BJ (cell line): ENCODE measurements around the gene UBE2L6. TPM values are rescaled to one million over a fixed set of nuclear protein-coding genes. Genes with fewer than 3 reads are reported as not detected.

Source experiments
- CTCF ChIA-PET: fragments of 350-600 bp; formaldehyde crosslinking; extraction: SDS; loops from one replicate; lab custom pipeline; 2021; ENCODE audit warnings: antibody characterized with exemption, inconsistent platforms; lab: Yijun Ruan, JAX
- POLR2A ChIA-PET: fragments of 300-600 bp; sonication (Branson Sonifier 250); formaldehyde crosslinking; extraction: SDS; loops from one replicate; lab custom pipeline; 2021; ENCODE audit warnings: antibody characterized with exemption; lab: Charles Lee
- DNase-seq: peaks from one replicate; pipeline ENCODE4 v3.0.0-alpha.2; 2011; ENCODE audit warnings: low read depth
- H3K27me3 ChIP-seq: 2 replicates; pipeline ENCODE4 v1.6.0; 2011; ENCODE audit warnings: low read length; ENCODE audit not compliant: control insufficient read depth, insufficient read depth
- H3K36me3 ChIP-seq: 2 replicates; pipeline ENCODE4 v1.5.1; 2011; ENCODE audit warnings: low read length; ENCODE audit not compliant: control insufficient read depth, insufficient read depth
- H3K4me3 ChIP-seq: 2 replicates; pipeline ENCODE4 v1.5.1; 2011; ENCODE audit warnings: low read depth, mild to moderate bottlenecking, control low read depth, low read length
- polyA plus RNA-seq: library from polyadenylated mRNA; depleted of rRNA; stranded (reverse); fragments of >200 nt; gene quantifications from 2 replicates; pipeline ENCODE4 v1.2.3, GENCODE V29; 2011
- TF ChIP-seq, protein P1 (sequence below): IDR thresholded peaks from 2 replicates; pipeline ENCODE4 v1.5.1; 2011; ENCODE audit warnings: low read depth, mild to moderate bottlenecking, control low read depth, inconsistent platforms, low read length, moderate library complexity; ENCODE audit not compliant: insufficient read depth

UBE2L6 gene
- polyA plus RNA-seq, 1 experiment: 67.0 TPM

DNA sequence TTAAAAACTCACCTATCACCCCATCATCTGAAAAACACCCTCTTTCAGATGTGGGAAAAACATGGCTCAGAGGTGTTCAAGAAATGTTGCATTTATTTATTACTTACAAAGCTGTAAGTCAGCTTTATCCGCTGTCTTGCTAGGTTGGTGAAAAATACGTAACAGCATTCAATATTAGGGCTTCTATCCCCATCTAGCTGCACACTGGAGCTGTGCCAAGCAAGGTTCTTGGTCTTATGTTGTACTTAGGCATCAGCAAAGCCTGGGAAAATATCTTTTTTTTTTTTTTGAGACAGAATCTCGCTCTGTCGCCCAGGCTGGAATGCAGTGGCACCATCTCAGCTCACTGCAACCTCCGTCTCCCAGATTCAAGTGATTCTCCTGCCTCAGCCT is 37.6 kb upstream of the UBE2L6 start:
- TF ChIP-seq, protein P1, sequence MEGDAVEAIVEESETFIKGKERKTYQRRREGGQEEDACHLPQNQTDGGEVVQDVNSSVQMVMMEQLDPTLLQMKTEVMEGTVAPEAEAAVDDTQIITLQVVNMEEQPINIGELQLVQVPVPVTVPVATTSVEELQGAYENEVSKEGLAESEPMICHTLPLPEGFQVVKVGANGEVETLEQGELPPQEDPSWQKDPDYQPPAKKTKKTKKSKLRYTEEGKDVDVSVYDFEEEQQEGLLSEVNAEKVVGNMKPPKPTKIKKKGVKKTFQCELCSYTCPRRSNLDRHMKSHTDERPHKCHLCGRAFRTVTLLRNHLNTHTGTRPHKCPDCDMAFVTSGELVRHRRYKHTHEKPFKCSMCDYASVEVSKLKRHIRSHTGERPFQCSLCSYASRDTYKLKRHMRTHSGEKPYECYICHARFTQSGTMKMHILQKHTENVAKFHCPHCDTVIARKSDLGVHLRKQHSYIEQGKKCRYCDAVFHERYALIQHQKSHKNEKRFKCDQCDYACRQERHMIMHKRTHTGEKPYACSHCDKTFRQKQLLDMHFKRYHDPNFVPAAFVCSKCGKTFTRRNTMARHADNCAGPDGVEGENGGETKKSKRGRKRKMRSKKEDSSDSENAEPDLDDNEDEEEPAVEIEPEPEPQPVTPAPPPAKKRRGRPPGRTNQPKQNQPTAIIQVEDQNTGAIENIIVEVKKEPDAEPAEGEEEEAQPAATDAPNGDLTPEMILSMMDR: no peak
- DNase-seq: no peak
- H3K4me3 ChIP-seq: no peak overlapping the region
- ChIA-PET CTCF (interaction anchor here (0.6 to 2.6 kb wide), 9 partner anchors 8 to 256 kb away, joined by 3 to 8 read pairs (median 3); no protein-coding TSS in a partner anchor), POLR2A (interaction anchor here (0.7 kb wide), 2 partner anchors 23 to 26 kb away, joined by 9 to 26 read pairs; no protein-coding TSS in a partner anchor)
- H3K27me3 ChIP-seq: no peaks in the 10 kb centered on the region
- peaks cover 4% of the 10 kb centered on the region for H3K36me3 ChIP-seq

DNA sequence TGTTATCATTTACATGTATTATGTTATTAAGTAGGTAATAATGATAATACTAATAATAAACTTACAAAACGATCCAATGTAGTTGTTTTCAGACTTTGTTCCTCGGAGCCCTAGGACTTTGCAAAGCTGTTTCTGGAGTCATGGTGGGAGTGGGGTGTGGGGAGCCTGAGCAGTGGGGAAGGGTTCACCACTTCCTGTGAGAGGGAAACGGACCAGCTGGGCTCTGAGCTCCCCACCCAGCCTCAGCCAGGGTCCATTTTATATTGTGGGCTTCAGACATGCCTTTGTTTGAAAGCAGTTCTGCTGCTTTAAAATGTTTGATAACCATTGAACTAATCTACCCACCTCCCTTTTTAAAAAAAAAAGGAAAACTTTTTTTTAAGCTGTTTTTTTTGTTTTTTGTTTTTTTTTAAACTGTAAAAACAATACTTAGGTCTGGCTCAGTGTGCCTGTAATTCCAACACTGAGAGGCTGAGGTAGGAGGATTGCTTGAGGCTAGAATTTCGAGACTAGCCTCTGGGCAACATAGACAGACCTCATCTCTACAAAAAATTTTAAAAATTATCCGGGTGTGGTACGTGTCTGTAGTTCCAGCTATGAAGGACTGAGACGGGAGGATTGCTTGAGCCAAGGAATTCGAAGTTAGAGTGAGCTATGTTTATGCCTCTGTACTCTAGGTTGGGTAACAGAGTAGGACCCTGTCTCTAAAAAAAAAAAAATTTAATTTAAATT is 37.0 kb upstream of the UBE2L6 start:
- H3K27me3 ChIP-seq: no peaks in the 10 kb centered on the region
- POLR2A ChIA-PET: interaction anchor here (0.7 kb wide), 1 partner anchor 36 kb away, joined by 16 read pairs; no protein-coding TSS in a partner anchor
- CTCF ChIA-PET: interaction anchor here (0.6 to 2.6 kb wide), 7 partner anchors 9 to 256 kb away, joined by 3 to 8 read pairs (median 3); no protein-coding TSS in a partner anchor
- TF ChIP-seq, protein P1: no peak
- H3K4me3 ChIP-seq: no peak overlapping the region
- no peak for DNase-seq
- H3K36me3 ChIP-seq: peaks cover 4% of the 10 kb centered on the region

DNA sequence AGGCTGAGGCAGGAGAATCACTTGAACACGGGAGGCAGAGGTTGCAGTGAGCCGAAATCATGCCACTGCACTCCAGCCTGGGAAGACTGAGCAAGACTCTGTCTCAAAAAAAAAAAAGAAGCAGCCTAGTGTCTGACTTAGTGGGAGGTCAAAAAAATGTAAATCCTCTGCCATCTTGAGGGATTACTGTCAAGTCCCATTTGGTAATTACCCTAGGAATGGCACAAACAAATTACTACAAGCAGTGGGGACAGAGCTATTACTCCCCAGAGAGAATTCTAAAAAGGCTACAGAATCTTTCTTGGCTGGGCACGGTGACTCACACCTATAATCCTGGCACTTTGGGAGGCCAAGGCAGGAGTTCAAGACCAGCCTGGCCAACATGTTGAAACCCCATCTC is 33.8 kb upstream of the UBE2L6 start:
- Histone ChIP-seq H3K4me3 (no peak overlapping the region), H3K27me3 (no peaks in the 10 kb centered on the region), H3K36me3 (peaks cover 4% of the 10 kb centered on the region)
- ChIA-PET POLR2A (no interaction called here), CTCF (interaction anchor here (0.8 to 8.2 kb wide), 4 partner anchors 26 to 43 kb away, joined by 3 to 50 read pairs (median 3); partner anchors contain the start of gene UBE2L6)
- no peak for DNase-seq
- TF ChIP-seq, protein P1: no peak

DNA sequence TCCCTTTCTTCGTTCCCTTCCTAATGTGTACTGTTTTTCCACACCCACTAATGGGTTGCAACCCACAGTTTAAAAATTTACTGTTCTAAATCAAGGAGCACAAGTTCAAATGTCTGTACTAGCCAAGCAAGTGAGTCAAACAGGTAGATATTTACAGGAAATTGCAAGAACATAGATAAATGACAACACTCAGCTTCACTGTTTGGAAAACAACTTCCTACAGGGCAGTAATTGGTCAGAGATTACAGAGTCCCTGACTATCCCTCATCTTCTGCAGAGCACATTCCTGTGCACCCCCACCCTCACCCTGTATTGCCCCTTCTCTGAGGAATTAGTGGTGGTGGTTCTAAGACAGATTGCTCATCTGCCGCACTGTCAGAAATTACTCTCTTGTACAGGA is 31.9 kb upstream of the UBE2L6 start:
- TF ChIP-seq, protein P1: no peak
- Histone ChIP-seq H3K27me3 (0 out of 2 replicates have a peak, but pooled peaks cover 1% of the 10 kb centered on the region), H3K36me3 (peaks cover 2% of the 10 kb centered on the region; the same call in 1 of the 2 replicates), H3K4me3 (peak overlapping the region; percentile 60)
- ChIA-PET CTCF (interaction anchor here (2.1 to 8.2 kb wide), 3 partner anchors 13 to 41 kb away, joined by 6 to 50 read pairs (median 30); partner anchors contain the start of gene UBE2L6), POLR2A (interaction anchor here (0.5 kb wide), 1 partner anchor 104 kb away, joined by 7 read pairs; no protein-coding TSS in a partner anchor)
- DNase-seq: no peak

DNA sequence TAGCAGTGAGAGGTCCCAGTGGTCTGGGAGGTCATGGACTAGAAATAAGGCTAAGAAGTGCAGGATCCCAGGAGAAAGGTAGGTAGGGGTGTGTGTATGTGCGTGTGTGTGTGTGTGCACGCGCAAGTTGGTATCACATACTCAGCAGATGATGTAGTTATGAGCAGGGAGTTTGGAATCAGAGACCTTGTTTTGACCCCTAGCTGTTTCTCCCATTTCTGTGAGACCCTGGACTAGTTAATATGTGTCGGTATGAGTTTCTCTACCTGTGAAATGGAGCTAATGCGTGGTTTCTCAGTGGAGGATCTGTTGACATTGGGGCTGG is 31.3 kb upstream of the UBE2L6 start:
- POLR2A ChIA-PET: no interaction called here
- Histone ChIP-seq H3K4me3 (peak overlapping the region; percentile 60), H3K36me3 (peaks cover 2% of the 10 kb centered on the region; the same call in 1 of the 2 replicates), H3K27me3 (0 out of 2 replicates have a peak, but pooled peaks cover 1% of the 10 kb centered on the region)
- TF ChIP-seq, protein P1: no peak
- CTCF ChIA-PET: interaction anchor here (0.7 to 8.2 kb wide), 4 partner anchors 13 to 42 kb away, joined by 3 to 50 read pairs (median 18); partner anchors contain the start of gene UBE2L6
- no peak for DNase-seq
